Glutamatergic neuron (in vitro differentiated cells): ENCODE results near the gene SRBD1. TPM values are rescaled to one million over a fixed set of nuclear protein-coding genes. Genes with fewer than 3 reads are reported as not detected.

Source experiments
- DNase-seq: peaks from one replicate; pipeline ENCODE4 v3.0.0; 2022
- H3K27ac Mint-ChIP-seq: one replicate; pipeline ENCODE4 v1.8.0; 2020; ENCODE audit warnings: mild to moderate bottlenecking, mixed read lengths, inconsistent platforms; ENCODE audit not compliant: unreplicated experiment
- H3K27me3 Mint-ChIP-seq: one replicate; pipeline ENCODE4 v1.8.0; 2020; ENCODE audit warnings: mild to moderate bottlenecking, moderate library complexity, mixed read lengths, inconsistent platforms; ENCODE audit not compliant: unreplicated experiment
- H3K36me3 Mint-ChIP-seq: one replicate; pipeline ENCODE4 v1.8.0; 2020; ENCODE audit warnings: mild to moderate bottlenecking, mixed read lengths, inconsistent platforms; ENCODE audit not compliant: unreplicated experiment
- H3K4me1 Mint-ChIP-seq: one replicate; pipeline ENCODE4 v1.8.0; 2020; ENCODE audit warnings: mild to moderate bottlenecking, low read depth, mixed read lengths, inconsistent platforms; ENCODE audit not compliant: unreplicated experiment
- H3K4me3 Mint-ChIP-seq: one replicate; pipeline ENCODE4 v1.8.0; 2020; ENCODE audit warnings: mild to moderate bottlenecking, mixed read lengths, inconsistent platforms; ENCODE audit not compliant: unreplicated experiment
- H3K9me3 Mint-ChIP-seq: one replicate; pipeline ENCODE4 v1.8.0; 2020; ENCODE audit warnings: mild to moderate bottlenecking, moderate library complexity, mixed read lengths, inconsistent platforms; ENCODE audit not compliant: unreplicated experiment
- CTCF ChIP-seq: fragments of 200-600 bp; sonication (generic); IDR thresholded peaks from one replicate; pipeline ENCODE4 v1.5.0; 2021; ENCODE audit not compliant: partially characterized antibody, unreplicated experiment
- total RNA-seq: library from RNA; stranded (reverse); fragmentation: NEBNext Ultra II Directional; extraction: Animal tissue kit (Norgen Biotek cat#: 25700); gene quantifications from one replicate; pipeline ENCODE4 v1.2.1, GENCODE V29; 2021; ENCODE audit not compliant: unreplicated experiment

SRBD1 gene
- total RNA-seq, 1 donor from 2014 or later = 16.1 TPM

GRCh38 chr2:45494275-45494977, 116.6 kb downstream of the SRBD1 start:
- Mint-ChIP-seq H3K27ac (no peak overlapping the region), H3K27me3 (peaks cover 1% of the 10 kb centered on the region), H3K4me1 (peaks cover 6% of the 10 kb centered on the region), H3K4me3 (no peak overlapping the region), H3K9me3 (no peaks in the 10 kb centered on the region), H3K36me3 (no peaks in the 10 kb centered on the region)
- DNase-seq = no peak
- peak; percentile 64 for TF ChIP-seq CTCF

GRCh38 chr2:45484965-45485364, 126.1 kb downstream of the SRBD1 start:
- H3K27me3 Mint-ChIP-seq = no peaks in the 10 kb centered on the region
- H3K27ac Mint-ChIP-seq = no peak overlapping the region
- no peak for DNase-seq
- H3K9me3 Mint-ChIP-seq = no peaks in the 10 kb centered on the region
- H3K4me3 Mint-ChIP-seq = no peak overlapping the region
- peaks cover 5% of the 10 kb centered on the region for H3K36me3 Mint-ChIP-seq
- no peak for TF ChIP-seq CTCF
- no peaks in the 10 kb centered on the region for H3K4me1 Mint-ChIP-seq

- Mint-ChIP-seq H3K4me3 (no peak overlapping the region), H3K27me3 (no peaks in the 10 kb centered on the region), H3K4me1 (no peaks in the 10 kb centered on the region), H3K27ac (no peak overlapping the region), H3K36me3 (peaks cover 7% of the 10 kb centered on the region), H3K9me3 (no peaks in the 10 kb centered on the region)
- DNase-seq = no peak
- peak; percentile 48 for TF ChIP-seq CTCF
These were observed 127.1 kb downstream of the SRBD1 start for GRCh38 chr2:45483997-45484396.

- no peaks in the 10 kb centered on the region for H3K27me3 Mint-ChIP-seq
These were observed 133.5 kb downstream of the SRBD1 start for GRCh38 chr2:45477546-45477945.

More at GRCh38 chr2:45477546-45477945, 133.5 kb downstream of the SRBD1 start:
- H3K27ac Mint-ChIP-seq = no peak overlapping the region
- H3K4me3 Mint-ChIP-seq = no peak overlapping the region
- H3K4me1 Mint-ChIP-seq = no peaks in the 10 kb centered on the region
- peaks cover 7% of the 10 kb centered on the region for H3K36me3 Mint-ChIP-seq
- DNase-seq = no peak
- no peaks in the 10 kb centered on the region for H3K9me3 Mint-ChIP-seq
- no peak for TF ChIP-seq CTCF
